ENCODE data around the gene UBIAD1.
"Not testable (repeated sequence)": the region's sequence is repeated elsewhere in the genome, so short reads cannot be mapped to it uniquely, and the experiment has no call there.

UBIAD1 gene, protein sequence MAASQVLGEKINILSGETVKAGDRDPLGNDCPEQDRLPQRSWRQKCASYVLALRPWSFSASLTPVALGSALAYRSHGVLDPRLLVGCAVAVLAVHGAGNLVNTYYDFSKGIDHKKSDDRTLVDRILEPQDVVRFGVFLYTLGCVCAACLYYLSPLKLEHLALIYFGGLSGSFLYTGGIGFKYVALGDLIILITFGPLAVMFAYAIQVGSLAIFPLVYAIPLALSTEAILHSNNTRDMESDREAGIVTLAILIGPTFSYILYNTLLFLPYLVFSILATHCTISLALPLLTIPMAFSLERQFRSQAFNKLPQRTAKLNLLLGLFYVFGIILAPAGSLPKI

DNA sequence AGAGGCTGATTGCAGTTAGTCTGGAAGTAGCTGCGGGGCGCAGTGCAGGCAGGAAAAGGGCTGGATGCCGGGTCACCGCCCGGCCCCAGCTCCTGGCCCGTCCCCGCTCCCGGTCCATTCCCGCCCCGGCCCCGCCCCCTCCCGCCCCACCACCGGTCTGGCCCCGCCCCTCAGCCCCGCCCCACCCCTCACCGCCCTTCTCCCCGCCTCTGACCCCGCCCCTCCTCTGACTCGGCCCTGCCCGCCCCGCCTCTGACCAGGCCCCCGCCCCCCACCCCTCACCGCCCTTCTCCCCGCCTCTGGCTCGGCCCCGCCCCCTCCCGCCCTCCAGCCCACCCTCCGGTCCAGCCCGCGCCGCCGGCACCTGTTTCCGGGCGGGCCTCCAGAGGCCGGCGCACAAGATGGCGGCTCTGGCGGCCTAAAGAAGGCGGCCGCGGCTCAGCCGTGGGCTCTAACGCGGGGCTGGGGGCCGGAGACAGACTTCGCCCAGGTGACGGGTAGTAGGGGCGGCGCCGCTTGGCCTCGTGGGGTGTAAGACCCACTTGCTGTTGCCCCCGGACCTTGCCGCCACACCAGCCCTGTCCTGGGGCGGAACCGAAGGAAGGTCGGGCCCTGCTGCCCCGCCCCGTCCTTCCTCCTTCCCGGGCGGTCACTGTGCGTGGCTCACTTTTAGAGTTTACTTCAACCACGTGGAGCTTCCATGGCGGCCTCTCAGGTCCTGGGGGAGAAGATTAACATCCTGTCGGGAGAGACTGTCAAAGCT lies at the start of gene UBIAD1:
Gene UBIAD1 (plus strand): TSS at position 367 of the 763 bp plus-strand sequence. CDS start 334 bp downstream, at position 701.
- peak; percentile 54 for DNase-seq

DNA sequence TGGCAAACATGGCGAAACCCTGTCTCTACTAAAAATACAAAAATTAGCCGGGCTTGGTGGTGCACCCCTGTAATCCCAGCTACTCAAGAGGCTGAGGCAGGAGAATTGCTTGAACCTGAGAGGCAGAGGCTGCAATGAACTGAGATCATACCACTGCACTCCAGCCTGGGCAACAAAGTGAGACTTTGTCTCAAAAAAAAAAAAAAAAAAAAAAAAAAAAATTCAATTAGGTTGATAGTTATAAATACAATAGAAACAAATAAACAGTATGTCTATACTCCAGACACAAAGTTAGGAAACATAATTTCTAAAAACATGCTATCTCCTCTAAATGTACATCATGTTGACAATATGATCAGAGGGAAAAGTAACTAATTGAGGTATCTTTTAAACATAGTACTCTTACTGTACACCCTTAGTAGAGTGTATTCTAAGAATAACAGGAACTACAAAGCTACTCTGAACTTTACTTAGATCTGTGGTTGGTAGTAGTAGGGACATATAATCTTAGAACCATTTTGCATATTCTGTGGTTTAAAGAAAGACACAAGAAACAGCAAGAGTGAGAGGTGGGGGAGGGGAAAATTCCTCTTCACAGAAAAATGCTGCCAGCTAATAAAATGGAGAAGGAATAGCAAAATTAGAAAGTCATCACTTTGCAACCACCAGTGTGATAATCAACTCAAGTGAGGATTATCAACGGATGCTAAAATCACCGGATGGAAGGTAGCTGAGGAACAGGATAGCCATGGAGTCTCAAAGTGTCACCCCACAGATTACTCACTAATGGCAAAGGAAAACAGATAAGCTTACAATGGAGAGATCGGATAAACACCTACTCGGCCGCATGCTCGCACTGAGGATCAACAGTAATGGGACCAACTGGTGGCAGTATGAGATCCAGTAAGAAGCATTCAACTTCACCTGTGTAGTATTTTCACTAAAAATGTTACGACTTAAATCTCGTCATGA lies 45.6 kb upstream of the UBIAD1 start:
- DNase-seq, result no peak

DNA sequence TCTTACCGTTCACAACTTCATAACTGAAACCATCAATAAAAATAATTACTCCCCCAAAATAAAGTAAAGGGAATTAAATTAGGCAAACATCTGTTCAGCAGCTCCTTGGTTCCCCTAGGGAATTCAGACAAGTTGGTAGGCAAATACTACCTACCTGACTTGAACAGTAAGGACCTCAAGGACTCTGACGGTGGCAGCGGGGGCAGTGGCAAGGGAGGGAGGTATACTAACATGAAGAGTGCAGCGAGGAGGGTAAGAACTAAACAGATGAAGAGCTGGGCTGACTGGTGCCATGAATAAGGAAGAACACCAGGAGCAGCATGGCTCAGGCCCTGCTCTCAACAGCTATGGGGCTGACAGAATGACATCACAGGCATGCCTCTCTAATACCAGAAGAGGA lies 43.8 kb upstream of the UBIAD1 start:
- no peak for DNase-seq

DNA sequence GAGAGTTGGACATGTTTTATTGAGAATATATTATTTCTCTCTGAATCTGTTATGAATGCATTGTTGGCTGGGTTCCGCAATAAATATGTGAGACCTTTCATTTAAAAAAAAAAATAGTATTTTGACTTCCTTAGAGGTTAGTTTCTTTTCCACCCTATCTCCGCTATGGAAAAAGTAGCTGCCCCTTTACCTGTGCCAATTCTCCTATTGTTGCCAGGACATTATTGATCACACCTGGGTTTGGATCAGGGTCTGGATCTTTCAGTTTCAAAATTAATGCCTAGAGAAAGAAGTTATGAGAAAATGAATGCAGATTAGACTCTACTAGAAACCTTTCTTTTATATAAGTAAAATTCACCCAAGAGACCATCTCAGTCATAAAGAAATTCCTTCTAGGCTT lies 39.8 kb upstream of the UBIAD1 start:
- no peak for DNase-seq

DNA sequence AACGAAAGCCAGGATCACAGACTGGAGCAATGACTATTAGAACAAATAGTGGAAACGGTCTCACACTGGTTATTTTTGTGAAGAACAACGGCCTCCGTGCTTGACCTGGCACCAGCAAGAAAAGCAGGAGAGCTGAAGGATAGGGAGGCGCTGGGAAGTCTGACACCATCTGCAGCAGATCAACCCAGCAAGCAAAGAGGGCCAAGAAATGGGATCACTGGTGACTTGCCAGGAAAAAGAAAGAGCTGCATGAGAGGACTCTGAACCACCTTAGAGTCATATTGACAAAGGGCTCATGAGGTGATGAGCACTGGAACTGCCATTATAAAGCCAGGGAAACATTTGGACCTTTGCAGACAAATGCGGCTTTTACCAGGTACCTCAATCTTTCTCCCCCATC lies 35.6 kb upstream of the UBIAD1 start:
- DNase-seq, result no peak

DNA sequence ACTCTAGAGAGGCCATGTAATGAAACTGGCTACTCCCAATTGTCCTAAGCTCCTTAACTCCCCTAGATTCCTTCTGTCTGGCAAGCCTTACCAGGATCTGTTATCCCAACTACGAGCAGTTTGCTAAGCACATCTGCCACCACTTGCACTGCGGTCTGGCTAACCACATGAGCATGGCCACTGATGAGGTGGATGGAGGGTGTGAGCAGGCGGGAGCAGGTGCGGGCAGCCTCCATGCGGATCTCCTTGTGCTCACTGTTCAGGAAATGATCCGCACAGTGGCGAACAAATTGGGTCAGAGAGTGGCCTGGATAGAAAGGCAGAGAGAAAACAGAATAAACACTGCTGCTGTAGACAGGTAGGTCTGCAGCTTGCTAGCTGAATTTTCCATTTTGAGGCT lies 34.7 kb upstream of the UBIAD1 start:
- DNase-seq, result no peak

DNA sequence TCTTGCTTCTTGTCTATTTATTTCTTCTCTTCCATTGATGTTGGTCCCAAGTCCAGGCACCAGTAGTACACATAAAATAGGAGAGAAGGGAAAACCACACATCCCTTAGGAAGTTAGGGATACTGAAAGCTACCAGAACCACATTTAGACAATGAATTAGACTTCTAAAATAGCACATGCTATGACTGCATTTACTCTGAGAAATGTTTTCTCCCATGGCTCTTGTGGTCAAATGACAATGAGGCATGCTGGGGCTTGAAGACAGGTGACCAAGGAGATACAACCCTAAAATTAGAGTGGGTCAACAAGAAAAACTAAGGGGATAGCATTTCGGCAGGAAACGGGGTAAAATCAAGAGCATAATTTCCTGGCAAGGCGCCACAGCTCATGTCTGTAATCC lies 27.8 kb upstream of the UBIAD1 start:
- DNase-seq, result no peak

DNA sequence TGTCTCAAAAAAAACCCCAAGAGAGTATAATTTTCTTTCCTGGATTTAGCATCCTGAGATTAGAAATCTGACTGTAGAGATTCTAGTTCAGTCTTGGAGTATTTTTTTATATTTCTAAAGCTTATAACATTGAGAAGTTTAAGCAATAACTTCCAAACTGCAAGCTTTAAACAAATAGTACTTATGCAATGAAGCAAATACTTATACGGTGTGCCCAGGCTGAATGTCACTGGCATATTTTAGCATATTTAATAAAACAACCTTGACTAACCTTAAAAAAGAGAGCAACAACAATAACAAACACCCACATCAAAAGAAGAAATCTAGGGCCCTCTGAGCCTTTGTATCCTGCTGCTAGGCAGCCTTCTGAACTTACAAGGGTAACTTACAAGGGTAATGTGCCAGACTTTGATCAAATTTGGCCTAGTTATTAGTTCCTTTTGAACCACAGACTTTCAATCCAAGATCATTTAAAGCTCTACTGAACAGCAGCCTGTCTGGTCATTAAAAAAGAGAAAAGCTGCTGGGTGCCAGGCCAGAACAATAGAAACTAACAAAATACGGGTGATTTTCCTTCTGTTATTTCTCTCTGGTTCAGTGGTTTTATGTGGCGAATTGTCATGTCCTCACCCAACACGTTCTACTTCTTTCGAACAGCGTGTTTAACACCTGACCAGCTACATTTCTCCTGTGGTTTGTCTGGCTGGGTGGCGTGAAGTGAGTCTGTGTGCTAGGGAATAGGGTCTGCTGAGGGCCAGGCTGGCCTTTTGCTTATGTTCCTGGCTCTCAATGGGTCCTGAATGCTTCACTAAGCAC lies 26.9 kb upstream of the UBIAD1 start:
- no peak for DNase-seq

DNA sequence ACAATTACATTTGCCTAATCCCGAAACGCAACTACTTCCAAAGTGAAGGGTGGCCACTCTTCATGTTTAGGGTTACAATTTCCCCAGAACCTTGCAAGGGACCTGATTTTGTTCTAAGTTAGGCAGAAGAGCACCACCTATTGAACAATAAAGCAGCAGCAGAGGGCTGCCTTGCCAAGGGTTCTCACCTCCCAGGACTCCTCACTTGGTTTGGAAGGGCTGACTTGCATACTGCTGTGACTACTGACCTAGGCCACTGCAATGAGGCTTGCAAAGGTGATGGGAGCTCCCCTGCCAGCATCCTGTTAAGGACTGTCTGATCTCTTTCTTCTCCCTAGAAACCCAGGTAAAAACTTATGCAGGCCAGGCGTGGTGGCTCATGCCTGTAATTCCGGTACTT lies 24.8 kb upstream of the UBIAD1 start:
- no peak for DNase-seq

DNA sequence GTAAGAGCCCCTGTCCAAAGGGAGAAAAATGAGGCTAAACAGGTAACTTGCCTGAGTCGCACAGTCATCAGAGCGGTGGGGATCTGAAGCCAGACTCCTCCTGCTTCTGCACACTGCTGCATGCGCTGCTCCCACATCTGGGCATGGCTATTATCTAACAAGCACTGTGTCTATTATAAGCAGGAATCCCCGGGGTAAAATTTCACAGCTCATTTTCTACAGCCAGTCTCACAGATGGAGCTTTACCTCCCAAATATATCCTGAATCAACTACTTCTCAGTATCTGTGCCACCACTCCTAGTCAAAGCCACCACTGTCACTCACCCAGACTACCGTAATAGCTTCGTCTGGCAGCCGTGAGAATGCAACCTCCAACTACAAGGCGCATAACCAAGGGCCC lies 20.5 kb upstream of the UBIAD1 start:
- DNase-seq, result no peak

DNA sequence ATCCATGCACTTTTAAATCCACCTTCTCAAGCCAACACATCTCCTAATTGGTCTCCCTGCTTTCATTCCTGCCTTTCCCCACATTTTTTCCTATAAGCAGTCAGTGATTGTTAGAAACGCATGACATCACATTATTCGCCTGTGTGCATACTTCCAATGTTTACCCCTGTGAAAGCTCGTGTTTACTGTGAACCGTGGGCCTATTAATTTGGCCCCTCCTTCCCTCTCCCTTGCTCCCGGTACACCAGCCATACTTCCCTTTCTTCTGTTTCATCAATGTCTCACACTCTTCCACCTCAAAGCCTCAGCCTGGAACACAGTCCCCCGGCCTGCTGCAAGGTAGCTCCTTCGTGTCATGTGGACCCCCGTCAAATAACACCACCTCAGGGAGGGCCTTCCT lies 19.8 kb upstream of the UBIAD1 start:
- no peak for DNase-seq

DNA sequence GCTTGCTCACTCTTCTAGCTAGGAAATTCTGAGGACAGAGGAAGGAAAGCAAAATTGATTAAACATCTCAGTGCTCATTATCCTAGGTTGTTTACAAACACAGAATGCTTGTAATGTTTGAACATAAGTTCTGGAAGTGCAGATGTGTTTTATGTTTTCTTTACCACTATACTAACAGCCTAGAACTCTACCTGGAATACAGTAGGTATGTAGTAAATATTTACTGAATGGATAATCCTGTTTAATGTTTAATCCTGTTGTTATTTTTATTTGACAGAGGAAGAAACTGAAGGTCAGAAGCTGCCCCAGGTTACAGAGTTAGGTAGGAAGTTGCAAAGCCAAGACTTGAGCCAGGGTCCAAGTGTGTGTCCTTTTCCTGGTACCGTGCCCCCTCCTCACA lies 16.7 kb upstream of the UBIAD1 start:
- DNase-seq, result no peak

DNA sequence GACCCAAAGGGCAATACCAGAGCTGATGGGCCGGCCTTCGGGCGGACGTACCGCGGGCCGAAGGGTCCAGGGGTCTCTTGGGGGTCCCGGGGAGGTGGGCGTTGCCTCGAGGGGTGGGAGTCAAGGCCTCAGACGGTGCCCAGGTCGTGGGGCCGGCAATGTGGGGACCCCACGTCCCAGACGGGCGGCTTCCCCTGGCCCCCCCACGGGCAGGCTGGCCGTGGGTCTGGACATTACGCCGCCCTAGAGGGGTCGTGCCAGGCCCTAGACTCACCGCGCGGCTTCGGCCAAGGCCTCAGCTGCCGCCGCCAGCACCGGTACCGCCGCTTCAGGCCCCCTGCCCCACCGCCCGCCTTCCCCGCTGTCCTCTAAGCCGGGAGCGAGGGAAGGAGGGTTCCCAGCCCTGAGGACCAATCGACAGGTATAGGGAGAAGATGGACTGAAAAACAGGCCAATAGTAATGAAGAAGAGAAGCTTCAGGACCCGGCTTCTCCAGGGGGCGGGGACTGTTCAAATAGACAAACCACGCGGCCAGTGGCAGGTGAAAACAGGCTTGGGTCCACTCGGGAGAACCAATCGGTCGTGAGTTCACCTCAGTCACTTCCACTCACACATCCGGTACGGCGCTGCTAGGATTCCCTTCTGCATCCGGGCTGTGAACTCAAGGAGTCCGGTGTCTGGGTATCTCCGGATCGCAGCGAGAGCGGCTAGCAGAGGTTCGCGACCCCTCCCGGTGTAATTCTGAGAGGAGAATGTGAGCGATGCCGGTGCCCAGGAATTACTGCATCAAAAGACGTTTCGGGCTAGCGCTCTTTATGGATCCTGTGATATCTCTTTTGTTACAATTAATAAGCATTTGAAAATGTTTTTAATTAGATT lies 10.6 kb upstream of the UBIAD1 start, which contains the start of gene MTOR:
Gene MTOR (minus strand): TSS at position 381 of the 879 bp plus-strand sequence. CDS start 3,142 bp downstream, outside the sequence.
- DNase-seq, result peak; percentile 72

DNA sequence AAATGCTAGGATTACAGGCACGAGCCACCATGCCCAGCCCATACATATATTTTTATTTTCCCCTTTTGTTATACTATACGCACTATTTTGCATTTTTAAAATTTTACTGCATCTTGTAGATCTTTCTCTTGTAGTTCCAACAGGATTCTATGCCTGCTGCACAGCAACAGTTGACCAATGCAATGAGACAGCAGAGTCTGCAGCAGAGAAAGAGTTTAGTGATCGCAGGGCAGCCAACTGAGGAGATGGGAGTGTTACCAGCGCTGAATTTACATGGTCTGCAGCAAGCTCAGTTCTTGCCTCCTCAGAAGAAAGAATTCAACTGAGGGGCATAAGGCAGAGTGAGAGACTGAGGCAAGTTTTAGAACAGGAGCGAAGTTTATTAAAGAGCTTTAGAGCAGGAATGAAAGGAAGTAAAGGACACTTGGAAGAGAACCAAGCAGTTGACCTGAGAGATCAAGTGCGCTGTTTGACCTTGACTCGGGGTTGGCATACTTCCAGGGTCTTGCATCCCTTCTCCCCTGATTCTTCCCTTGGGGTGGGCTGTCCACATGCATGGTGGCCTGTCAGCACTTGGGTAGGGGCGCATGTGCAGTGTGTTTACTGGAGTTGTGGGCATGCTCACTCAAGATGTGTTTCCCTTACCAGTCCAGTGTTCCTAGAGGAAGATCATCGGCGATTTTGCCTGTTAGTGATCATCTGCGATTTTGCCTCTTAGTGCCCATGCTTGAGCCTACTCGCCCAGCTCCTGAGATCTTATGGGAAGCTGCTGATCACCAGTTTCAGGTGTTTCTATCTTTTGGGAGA lies 6.5 kb upstream of the UBIAD1 start:
- no peak for DNase-seq

DNA sequence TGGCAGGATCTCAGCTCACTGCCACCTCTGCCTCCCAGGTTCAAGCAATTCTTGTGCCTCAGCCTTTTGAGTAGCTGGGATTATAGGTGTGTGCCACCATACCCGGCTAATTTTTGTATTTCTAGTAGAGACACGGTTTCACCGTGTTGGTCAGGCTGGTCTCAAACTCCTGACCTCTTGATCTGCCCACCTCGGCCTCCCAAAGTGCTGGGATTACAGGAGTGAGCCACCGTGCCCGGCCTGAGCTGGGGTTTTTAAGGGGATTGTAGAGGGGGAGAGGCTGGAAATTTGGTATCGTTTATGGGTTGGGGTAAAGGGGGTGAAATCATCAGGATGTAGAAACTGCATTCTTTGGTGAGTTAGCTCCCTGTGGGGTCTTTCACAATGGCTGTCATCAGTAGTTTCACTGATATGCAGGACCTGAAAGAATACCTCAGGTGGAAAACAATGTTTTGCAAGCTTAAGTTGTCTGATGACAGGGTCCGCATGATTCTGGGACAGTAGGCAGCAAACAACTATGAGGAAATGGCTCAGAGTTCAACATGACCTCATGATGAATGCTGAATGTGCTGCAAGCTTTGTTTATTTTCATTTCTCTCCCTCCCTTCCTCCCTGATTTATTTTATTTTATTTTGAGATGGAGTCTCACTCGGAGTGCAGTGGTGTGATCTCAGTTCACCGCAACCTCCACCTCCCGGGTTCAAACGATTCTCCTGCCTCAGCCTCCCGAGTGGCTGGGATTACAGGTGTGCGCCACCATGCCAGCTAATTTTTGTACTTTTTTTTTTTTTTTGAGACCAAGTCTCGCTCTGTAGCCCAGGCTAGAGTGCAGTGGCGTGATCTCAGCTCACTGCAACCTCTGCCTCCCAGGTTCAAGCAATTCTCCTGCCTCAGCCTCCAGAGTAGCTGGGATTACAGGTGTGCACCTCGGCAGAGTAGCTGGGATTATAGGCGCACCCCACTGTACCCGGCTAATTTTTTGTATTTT lies 5.4 kb upstream of the UBIAD1 start:
- DNase-seq, result not testable (repeated sequence)

DNA sequence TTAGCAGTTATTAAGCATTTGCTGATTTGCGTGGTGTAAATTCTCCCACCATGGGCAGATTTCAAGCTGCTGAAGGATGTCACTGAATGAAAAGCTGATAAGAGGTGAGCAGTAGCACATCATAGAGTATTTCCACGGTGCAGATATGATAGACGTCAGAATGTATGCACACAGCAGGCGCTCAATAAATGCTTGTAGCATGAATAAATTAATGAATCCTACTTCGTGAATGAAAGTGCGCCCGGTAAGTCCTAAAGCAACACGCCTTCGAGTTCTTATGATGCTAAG lies 510 bp upstream of the UBIAD1 start:
- DNase-seq, result no peak

DNA sequence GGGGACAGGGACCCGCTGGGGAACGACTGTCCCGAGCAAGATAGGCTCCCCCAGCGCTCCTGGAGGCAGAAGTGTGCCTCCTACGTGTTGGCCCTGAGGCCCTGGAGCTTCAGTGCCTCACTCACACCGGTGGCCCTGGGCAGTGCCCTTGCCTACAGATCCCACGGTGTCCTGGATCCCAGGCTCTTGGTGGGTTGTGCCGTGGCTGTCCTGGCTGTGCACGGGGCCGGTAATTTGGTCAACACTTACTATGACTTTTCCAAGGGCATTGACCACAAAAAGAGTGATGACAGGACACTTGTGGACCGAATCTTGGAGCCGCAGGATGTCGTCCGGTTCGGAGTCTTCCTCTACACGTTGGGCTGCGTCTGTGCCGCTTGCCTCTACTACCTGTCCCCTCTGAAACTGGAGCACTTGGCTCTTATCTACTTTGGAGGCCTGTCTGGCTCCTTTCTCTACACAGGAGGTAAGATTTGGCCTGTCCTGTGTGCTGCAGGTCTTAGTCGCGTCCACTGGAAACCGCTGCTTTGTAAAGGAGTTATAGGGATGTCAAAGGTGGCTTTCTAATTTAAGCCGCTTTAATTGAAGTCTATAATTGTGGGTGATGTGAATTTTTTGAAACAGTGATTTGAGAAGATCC lies 717 bp downstream of the UBIAD1 start:
- DNase-seq, result peak; percentile 29

DNA sequence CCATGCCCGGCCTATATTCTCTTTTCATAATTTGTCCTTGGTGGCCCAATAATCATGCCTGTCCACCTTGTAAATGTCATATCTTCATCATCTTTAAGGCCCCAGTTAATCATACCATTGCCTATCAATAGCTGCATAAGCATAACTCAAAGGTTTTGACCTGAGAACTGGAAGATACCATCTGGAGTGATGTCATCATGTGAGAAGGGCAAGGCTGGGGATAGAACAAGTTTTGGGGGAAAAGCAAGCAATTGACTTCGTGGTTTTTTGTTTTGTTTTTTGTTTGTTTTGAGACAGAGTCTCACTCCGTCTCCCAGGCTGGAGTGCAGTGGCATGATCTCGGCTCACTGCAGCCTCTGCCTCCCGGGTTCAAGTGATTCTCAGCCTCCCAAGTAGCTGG lies 6.2 kb downstream of the UBIAD1 start:
- no peak for DNase-seq

DNA sequence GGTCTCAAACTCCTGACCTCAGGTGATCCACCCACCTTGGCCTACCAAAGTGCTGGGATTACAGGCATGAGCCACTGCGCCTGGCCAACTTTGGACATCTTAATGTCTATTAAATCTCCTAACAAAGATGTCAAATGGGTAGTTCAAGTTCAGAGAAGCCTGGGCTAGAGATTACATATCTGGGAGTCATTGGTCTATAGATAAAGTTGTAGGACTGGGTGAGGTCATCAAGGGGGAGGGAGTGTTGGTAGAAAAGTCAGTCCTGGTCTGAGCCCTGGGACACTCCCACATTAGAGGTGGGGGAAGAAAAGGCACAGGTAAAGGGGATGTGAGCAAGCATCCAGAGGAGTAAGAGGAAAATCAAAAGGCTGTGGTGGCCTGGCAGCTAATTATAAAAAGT lies 6.6 kb downstream of the UBIAD1 start:
- DNase-seq, result no peak

Measured in 8988T (cell line).